GM18861 (cell line): ENCODE results near the gene BRD7.
A peak's percentile ranks its signal among the peaks of the same experiment; 100 is the strongest.

ENCODE experiments used
- ATAC-seq: cut with Tn5 transposase; IDR thresholded peaks from one replicate; pipeline ENCODE4 v1.9.1; 2021; ENCODE audit not compliant: unreplicated experiment

Gene BRD7

DNA sequence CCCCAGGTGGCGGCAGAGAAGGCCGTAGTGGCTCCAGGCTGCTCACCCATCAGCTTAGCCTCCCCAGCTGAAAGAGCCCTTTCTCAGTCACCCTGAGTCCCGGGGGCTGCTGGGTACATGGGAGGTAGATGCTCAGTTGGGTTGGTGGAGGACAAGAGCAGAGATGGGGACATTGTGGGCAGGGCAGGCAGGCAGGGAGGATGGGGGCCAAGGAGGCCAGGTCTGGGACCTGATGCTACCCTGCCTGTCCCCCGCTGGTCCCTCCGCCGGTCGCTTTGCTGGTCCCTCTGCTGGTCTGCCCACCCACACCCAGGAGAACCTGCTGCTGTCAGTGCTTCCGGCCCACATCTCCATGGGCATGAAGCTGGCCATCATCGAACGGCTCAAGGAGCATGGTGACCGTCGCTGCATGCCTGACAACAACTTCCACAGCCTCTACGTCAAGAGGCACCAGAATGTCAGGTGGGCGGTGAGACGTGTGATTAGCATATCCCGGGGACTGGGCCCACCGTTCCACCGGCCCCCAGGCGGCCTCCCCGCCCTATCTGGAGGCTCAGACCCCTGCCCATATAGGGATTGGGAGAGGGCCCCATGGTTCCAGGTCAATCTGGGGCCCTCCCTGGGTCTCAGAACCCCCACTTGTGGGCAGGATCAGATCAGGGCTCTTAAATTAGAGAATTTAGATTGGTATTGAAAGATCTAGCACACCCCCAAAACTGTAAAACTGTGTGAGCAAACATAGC, 75.6 kb downstream of the BRD7 start:
- ATAC-seq: no peak

- no peak for ATAC-seq
These were observed 76.2 kb downstream of the BRD7 start for GRCh38 chr16:50292566-50292948.

DNA sequence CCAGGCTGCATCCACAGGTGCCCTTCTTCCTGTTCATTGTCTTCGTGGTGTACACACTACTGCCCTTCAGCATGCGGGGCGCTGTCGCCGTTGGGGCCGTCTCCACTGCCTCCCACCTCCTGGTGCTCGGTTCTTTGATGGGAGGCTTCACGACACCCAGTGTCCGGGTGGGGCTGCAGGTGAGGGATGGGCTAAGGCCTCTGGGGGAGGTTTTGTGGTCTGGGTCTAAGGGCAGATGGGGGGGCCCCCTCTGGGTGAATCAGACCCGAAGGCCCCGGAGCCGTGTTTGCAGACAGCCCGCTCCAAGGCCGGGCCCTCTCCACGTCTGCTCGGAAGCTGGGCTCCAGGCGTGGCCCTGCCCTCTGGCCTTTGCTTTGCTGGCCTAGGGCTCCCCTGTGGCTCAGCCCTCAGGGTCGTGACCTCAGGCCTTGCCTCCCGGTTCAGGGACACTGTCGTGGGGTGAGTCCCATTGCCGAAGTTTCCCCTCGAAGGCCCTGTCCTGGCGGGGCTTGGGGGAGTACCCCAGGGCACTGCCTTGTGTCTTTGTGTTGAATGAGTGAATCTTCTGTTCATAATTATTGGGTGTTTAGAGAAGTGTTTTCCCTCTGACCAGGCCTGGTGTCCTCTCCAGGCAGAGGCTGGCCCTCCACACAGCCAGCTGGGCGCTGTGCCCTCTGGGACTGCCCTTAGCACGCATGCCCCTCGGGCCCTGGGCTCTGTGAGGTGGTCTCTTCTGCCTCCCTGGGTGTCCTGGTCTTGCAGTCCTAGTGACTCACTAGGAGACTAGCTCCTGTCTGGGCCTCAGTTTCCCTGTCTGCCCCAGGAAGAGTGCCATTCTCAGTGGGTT, 76.8 kb downstream of the BRD7 start:
- ATAC-seq: no peak

DNA sequence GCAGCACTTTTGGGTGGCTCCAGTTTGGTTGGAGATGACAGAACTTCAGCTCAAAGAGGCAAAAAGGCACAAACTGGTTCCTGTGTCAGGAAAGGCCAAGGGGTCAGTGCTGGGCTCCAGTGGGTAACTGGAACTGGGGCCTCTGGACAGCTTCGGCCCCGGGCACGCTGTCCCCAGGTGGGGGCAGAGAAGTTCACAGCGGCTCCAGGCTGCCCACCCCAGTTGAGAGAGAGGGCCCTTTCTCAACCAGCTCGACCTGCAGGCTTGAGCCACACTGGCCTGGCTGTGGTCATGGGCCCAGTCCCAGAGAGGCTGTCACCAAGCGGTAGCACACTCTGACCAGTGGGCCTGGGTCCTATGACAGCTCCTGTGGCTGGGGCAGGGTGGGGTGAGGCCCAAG, 77.9 kb downstream of the BRD7 start:
- no peak for ATAC-seq

GRCh38 chr16:50289950-50290764, 78.6 kb downstream of the BRD7 start:
- no peak for ATAC-seq

- no peak for ATAC-seq
These were observed 79.9 kb downstream of the BRD7 start for GRCh38 chr16:50288920-50289319.

DNA sequence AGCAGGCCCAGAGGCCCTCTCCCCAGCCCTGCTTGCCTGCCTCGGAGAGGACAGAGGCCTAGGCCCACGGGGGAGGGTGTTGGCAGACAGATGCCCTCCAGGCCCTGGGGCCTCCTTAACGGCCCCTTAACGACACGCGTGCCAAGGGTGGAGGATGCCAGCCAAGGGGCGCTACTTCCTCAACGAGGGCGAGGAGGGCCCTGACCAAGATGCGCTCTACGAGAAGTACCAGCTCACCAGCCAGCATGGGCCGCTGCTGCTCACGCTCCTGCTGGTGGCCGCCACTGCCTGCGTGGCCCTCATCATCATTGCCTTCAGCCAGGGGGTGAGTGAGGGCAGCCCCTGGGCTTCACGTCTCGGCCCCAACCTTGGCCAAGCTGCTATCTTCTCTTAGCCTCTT, 80.8 kb downstream of the BRD7 start:
- ATAC-seq: no peak

DNA sequence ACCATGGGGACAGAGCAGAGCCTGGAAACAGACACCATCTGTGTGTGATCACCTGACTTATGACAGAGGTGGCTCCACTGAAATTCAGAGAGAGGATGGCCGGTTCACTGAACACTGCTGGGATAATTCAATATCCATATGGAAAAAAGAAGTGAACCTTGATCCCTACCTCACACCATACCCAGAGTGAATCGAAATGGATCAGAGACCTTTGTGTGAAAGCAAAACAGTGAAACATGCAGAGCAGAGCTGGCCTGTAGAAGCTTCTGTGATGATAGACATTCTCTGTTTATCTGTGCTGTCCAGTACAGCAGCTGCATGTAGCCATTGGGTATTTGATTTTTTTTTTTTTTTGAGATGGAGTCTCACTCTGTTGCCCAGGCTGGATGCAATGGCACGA, 82.1 kb downstream of the BRD7 start:
- no peak for ATAC-seq

DNA sequence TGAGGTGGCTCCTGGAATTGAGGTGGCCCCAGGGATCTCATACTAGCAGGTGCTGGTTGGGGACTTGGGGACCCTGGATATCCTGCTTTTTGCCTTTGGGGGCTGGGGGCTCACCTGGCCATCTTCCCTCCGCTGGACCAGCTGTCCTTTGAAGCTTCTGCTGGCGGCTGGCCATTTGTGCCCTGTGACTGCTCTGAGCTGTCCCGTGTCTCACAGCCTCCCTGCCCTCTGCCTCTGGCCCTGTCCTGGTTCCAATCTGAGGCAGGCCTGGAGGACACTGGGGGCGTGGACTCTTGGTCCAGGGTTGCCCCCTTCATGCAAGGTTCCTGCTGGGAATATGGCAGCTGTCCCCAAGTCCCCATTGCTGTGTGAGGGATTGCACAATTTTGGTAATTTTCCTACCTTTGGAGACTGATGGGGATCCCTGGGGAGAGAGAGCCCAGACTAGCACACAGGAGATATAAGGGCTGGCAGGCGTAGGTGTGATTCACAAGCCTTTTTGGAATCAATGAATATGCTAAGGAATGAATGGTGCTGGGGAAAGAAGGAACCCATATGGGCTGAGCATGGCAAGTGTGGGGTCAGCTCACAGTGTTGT, 83.3 kb downstream of the BRD7 start:
- ATAC-seq: no peak

GRCh38 chr16:50284131-50284911, 84.5 kb downstream of the BRD7 start:
- no peak for ATAC-seq

GRCh38 chr16:50282955-50283631, 85.7 kb downstream of the BRD7 start:
- no peak for ATAC-seq

DNA sequence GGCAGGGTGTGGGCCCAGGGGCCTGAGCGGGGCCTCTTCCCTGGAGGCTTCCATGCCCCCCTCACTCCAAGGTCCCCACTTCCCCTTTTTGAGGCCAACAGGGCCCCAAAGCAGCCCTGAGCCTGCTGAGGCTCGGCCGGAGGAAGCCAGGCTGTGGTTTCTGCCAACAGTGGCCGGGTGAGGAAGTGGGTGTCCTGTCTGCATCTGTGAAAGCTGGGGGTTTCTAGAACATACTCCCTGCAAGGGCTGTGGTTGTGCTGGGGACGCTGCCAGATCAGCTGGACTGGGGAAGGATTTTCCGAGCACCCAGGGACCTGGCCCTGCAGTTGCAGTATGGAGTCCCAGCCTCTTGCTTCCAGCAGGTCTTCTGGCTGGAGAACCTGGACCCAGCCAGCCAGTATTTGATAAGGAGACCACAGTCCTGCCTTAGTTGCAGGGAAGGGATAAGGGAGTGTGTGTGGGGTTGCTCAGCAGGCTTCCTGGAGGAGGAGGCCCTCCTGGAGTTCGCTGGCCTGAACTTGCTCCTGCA, 86.7 kb downstream of the BRD7 start:
- peak; percentile 87 for ATAC-seq

DNA sequence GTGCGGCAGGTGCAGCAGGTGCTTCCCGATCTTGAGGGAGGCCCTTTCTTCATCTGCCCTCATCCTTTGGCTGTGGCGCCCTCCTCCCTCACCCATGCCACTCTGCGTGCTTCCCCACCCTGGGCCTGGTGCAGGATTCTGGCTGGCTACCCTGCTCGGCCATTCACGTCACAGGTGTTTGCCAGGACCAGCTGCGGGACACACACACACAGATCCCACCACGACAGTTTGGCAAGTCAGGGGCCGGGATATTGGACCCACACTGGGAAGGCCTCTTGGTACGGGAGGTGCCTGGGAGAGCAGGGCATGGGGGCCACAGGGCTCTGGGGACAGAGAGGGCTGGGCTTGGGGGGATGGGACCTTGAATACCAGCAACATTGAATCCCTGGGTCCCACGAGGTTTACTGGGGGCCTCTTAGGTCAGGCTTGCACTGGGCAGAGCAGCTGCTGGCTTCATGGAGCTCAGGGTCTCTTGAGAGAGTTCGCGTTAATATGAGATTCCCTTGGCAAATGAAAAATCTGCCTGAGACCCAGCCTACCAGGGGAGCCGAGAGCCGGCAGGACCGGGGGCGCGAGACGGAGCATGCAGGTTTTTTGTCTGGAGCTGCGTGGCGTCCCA, 87.3 kb downstream of the BRD7 start:
- no peak for ATAC-seq

DNA sequence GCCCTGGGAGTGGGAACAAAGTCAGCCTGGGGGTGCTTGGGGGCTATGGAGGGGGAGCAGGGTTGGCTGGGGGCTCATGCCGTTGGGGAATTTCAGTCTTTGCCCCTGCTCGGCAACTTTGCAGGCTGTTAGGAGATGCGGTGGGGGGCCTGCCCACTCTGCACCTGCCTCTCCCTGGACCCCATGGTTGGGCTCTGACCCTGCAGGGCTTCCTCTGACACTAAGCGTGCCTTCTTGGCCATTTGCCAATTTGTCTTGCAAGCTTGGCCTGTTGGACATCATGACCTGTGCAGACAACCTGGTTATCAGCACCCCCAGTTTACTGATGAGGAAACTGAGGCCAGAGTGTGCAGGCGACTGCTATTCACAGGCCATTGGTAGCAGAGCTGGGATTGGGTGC, 87.9 kb downstream of the BRD7 start:
- ATAC-seq: no peak

- ATAC-seq: no peak
These were observed 89.3 kb downstream of the BRD7 start for GRCh38 chr16:50279504-50279865.

GRCh38 chr16:50278251-50278650, 90.5 kb downstream of the BRD7 start:
- ATAC-seq: no peak

GRCh38 chr16:50276801-50277555, 91.8 kb downstream of the BRD7 start:
- ATAC-seq: no peak

DNA sequence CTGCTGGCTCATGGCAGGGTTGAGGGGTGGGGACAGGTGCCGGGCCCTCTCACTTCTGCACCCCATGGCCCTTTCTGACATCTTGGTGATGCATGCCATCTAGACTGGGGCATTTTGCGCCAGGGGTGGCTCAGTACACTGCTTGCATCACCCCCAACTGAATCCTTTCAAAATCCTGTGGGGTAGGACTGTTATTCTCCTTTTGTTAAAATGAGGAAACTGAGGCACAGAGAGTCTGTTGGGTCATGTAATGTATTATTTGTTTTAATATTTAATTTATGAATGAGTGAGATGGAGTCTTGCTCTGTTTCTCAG, 92.5 kb downstream of the BRD7 start:
- no peak for ATAC-seq
